ENCODE results near the gene KIF9.
"Not testable (repeated sequence)": the region's sequence is repeated elsewhere in the genome, so short reads cannot be mapped to it uniquely, and the experiment has no call there.

KIF9 gene

DNA sequence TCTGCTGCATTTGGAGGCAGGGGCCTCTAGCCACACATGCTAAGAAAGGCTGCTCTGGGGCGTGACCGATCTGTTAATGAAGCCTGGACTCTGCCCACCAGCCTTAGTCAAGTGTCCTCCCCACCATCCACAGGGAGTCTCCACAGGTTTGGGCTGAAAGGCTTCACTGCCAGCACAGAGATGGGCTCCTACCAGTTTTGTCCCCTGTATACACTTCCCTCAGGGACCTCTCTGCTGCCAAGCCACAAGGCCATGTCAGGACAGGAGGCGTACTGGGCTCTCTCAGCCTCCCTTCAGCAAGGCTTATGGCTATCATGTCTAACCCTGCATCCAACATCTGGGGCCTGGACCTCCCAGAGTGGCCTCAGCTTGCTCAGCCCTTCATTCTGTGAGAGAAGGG, 23.5 kb downstream of the KIF9 start:
- no peak for TF ChIP-seq ZNF70 (CRISPR knock-in tag; IDR thresholded peaks at IDR 0.05)
- no peak for TF ChIP-seq SNAI2 (CRISPR knock-in tag; IDR thresholded peaks at IDR 0.05)
- no peak for TF ChIP-seq ZNF8 (CRISPR knock-in tag; IDR thresholded peaks at IDR 0.05)
- no peak for TF ChIP-seq ZC3H10 (CRISPR knock-in tag; IDR thresholded peaks at IDR 0.05)
- no peak for TF ChIP-seq PATZ1 (CRISPR knock-in tag; IDR thresholded peaks at IDR 0.05; ENCODE audit: borderline replicate concordance)
- no peak for TF ChIP-seq TCF4 (CRISPR knock-in tag; IDR thresholded peaks at IDR 0.05; ENCODE audit: borderline replicate concordance)
- no peak for TF ChIP-seq CREB5 (CRISPR knock-in tag; IDR thresholded peaks at IDR 0.05; ENCODE audit: low read depth)
- no peak for TF ChIP-seq PPARA (CRISPR knock-in tag; IDR thresholded peaks at IDR 0.05; ENCODE audit: borderline replicate concordance)
- TF ChIP-seq ZFP30 (CRISPR knock-in tag; IDR thresholded peaks at IDR 0.05), result no peak
- no peak for TF ChIP-seq ZFP3 (CRISPR knock-in tag; IDR thresholded peaks at IDR 0.05)
- TF ChIP-seq ARNTL (CRISPR knock-in tag; IDR thresholded peaks at IDR 0.05; ENCODE audit: borderline replicate concordance, low read depth), result no peak
- TF ChIP-seq TSHZ2 (CRISPR knock-in tag; IDR thresholded peaks at IDR 0.05), result no peak
- no peak for TF ChIP-seq ESRRG (CRISPR knock-in tag; IDR thresholded peaks at IDR 0.05)
- no peak for TF ChIP-seq ZNF565 (CRISPR knock-in tag; conservative IDR thresholded peaks at IDR 0.05; ENCODE audit: low read depth)
- no peak for TF ChIP-seq OSR1 (CRISPR knock-in tag; IDR thresholded peaks at IDR 0.05)
- ATAC-seq, result no peak

DNA sequence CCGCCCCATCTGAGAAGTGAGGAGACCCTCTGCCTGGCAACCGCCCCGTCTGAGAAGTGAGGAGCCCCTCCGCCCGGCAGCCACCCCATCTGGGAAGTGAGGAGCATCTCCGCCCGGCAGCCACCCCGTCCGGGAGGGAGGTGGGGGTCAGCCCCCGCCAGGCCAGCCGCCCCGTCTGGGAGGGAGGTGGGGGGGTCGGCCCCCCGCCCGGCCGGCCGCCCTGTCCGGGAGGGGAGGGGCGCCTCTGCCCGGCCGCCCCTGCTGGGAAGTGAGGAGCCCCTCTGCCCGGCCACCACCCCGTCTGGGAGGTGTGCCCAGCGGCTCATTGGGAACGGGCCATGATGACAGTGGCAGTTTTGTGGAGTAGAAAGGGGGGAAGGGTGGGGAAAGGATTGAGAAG, 26.3 kb downstream of the KIF9 start:
- ATAC-seq, result not testable (repeated sequence)

DNA sequence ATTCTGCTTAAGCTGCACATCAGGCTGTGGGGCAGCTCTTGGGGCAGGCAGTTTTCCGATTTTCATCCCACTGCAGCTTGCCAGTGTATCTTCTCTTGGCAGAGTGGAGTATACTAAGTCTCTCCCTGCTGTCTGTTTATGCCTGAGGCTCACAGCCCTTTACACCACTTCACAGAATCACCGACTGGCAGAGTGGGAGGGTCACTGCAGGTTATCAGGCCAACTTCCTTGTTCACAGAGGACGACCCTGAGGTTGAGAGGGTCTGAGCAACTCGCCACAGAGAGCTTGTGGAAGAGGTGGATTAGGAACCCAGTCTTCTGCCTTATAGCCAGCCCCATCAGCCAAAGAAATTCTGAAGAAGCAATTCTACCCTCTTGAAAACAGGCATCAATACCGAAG, 30.9 kb downstream of the KIF9 start:
- ATAC-seq, result no peak
- no peak for TF ChIP-seq ZC3H10 (CRISPR knock-in tag; IDR thresholded peaks at IDR 0.05)
- no peak for TF ChIP-seq ZFP30 (CRISPR knock-in tag; IDR thresholded peaks at IDR 0.05)
- TF ChIP-seq, protein P1, sequence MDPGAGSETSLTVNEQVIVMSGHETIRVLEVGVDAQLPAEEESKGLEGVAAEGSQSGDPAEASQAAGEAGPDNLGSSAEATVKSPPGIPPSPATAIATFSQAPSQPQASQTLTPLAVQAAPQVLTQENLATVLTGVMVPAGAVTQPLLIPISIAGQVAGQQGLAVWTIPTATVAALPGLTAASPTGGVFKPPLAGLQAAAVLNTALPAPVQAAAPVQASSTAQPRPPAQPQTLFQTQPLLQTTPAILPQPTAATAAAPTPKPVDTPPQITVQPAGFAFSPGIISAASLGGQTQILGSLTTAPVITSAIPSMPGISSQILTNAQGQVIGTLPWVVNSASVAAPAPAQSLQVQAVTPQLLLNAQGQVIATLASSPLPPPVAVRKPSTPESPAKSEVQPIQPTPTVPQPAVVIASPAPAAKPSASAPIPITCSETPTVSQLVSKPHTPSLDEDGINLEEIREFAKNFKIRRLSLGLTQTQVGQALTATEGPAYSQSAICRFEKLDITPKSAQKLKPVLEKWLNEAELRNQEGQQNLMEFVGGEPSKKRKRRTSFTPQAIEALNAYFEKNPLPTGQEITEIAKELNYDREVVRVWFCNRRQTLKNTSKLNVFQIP (CRISPR knock-in tag; IDR thresholded peaks at IDR 0.05; ENCODE audit: borderline replicate concordance, low read depth), result no peak
- TF ChIP-seq ZNF8 (CRISPR knock-in tag; IDR thresholded peaks at IDR 0.05), result no peak
- TF ChIP-seq CSDC2 (CRISPR knock-in tag; IDR thresholded peaks at IDR 0.05), result no peak
- TF ChIP-seq ARNTL (CRISPR knock-in tag; IDR thresholded peaks at IDR 0.05; ENCODE audit: borderline replicate concordance, low read depth), result no peak
- no peak for TF ChIP-seq ZFP3 (CRISPR knock-in tag; IDR thresholded peaks at IDR 0.05)
- no peak for TF ChIP-seq TSHZ2 (CRISPR knock-in tag; IDR thresholded peaks at IDR 0.05)
- TF ChIP-seq CREB5 (CRISPR knock-in tag; IDR thresholded peaks at IDR 0.05; ENCODE audit: low read depth), result no peak
- TF ChIP-seq CSRNP3 (CRISPR knock-in tag; IDR thresholded peaks at IDR 0.05), result no peak
- TF ChIP-seq RARB (CRISPR knock-in tag; IDR thresholded peaks at IDR 0.05), result no peak
- no peak for TF ChIP-seq SNAI2 (CRISPR knock-in tag; IDR thresholded peaks at IDR 0.05)
- no peak for TF ChIP-seq TOX (CRISPR knock-in tag; IDR thresholded peaks at IDR 0.05; ENCODE audit: borderline replicate concordance)
- no peak for TF ChIP-seq ESRRG (CRISPR knock-in tag; IDR thresholded peaks at IDR 0.05)
- TF ChIP-seq OSR1 (CRISPR knock-in tag; IDR thresholded peaks at IDR 0.05), result no peak
- no peak for TF ChIP-seq ZNF565 (CRISPR knock-in tag; conservative IDR thresholded peaks at IDR 0.05; ENCODE audit: low read depth)

DNA sequence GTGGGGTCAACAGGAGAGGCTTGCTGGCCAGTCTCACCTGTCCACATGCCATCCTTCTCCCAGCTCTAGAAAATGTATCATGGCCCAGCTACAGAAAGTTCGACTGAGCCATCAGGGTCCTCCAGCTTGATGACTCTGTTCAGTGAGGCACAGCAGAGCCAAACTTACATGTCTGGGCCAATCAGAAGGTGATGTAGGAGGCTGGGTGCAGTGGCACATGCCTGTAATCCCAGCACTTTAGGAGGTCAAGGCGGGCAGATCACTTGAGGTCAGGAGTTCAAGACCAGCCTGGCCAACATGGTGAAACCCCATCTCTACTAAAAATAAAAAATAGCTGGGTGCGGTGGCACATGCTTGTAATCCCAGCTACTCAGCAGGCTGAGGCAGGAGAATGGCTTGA, 31.5 kb downstream of the KIF9 start:
- not testable (repeated sequence) for ATAC-seq
